Measurements from ENCODE around the gene CARS2. TPM values are rescaled to one million over a fixed set of nuclear protein-coding genes. Genes with fewer than 3 reads are reported as not detected.

Gene CARS2
- total RNA-seq, 1 experiment from 2014 or later, result 52.9 TPM

GRCh38 chr13:110615322-110616102 lies 90.4 kb downstream of the CARS2 start, which contains the start of gene NAXD (continued):
- TF ChIP-seq ZNF274 (IDR thresholded peaks at IDR 0.05; ENCODE audit: low read depth, low read length), result no peak
- peak; percentile 86 for TF ChIP-seq ZFX (IDR thresholded peaks at IDR 0.05)
- TF ChIP-seq POLR2A (IDR thresholded peaks at IDR 0.05; ENCODE audit: borderline replicate concordance, extremely low read depth, insufficient read depth, insufficient read length), result no peak
- no peak for TF ChIP-seq CEBPB (IDR thresholded peaks at IDR 0.05; ENCODE audit: low read depth)
- TF ChIP-seq YY1 (IDR thresholded peaks at IDR 0.05; ENCODE audit: extremely low read depth, insufficient replicate concordance, low read depth, low read length), result peak; percentile 80
- TF ChIP-seq, protein P1, sequence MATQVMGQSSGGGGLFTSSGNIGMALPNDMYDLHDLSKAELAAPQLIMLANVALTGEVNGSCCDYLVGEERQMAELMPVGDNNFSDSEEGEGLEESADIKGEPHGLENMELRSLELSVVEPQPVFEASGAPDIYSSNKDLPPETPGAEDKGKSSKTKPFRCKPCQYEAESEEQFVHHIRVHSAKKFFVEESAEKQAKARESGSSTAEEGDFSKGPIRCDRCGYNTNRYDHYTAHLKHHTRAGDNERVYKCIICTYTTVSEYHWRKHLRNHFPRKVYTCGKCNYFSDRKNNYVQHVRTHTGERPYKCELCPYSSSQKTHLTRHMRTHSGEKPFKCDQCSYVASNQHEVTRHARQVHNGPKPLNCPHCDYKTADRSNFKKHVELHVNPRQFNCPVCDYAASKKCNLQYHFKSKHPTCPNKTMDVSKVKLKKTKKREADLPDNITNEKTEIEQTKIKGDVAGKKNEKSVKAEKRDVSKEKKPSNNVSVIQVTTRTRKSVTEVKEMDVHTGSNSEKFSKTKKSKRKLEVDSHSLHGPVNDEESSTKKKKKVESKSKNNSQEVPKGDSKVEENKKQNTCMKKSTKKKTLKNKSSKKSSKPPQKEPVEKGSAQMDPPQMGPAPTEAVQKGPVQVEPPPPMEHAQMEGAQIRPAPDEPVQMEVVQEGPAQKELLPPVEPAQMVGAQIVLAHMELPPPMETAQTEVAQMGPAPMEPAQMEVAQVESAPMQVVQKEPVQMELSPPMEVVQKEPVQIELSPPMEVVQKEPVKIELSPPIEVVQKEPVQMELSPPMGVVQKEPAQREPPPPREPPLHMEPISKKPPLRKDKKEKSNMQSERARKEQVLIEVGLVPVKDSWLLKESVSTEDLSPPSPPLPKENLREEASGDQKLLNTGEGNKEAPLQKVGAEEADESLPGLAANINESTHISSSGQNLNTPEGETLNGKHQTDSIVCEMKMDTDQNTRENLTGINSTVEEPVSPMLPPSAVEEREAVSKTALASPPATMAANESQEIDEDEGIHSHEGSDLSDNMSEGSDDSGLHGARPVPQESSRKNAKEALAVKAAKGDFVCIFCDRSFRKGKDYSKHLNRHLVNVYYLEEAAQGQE (IDR thresholded peaks at IDR 0.05; ENCODE audit: low read depth), result no peak
- TF ChIP-seq EZH2phosphoT487 (IDR thresholded peaks at IDR 0.05; ENCODE audit: borderline replicate concordance), result no peak
- no peak for TF ChIP-seq RAD21 (IDR thresholded peaks at IDR 0.05; ENCODE audit: low read depth)
- no peak for TF ChIP-seq CTCF (IDR thresholded peaks at IDR 0.05 in 2 of 3, conservative IDR thresholded peaks at IDR 0.05 in 1 of 3; ENCODE audit: borderline replicate concordance in 1 of 3, insufficient read depth in 1 of 3, low read depth in 2 of 3, low read length in 2 of 3)

All from HCT116 (cell line).